Neural crest cell (in vitro differentiated cells): ENCODE data around the gene USP35. TPM values are rescaled to one million over a fixed set of nuclear protein-coding genes. Genes with fewer than 3 reads are reported as not detected.
A peak's percentile ranks its signal among the peaks of the same experiment; 100 is the strongest.
"Not testable (repeated sequence)": the region's sequence is repeated elsewhere in the genome, so short reads cannot be mapped to it uniquely, and the experiment has no call there.

ENCODE experiments used
- DNase-seq: peaks from one replicate; pipeline ENCODE4 v3.0.0; 2021; ENCODE audit warnings: low read depth, mixed read lengths, low spot score
- H3K27ac Mint-ChIP-seq: one replicate; pipeline ENCODE4 v1.8.0; 2021; ENCODE audit warnings: mild to moderate bottlenecking, mixed read lengths; ENCODE audit not compliant: unreplicated experiment
- H3K27me3 Mint-ChIP-seq: 2 replicates; pipeline ENCODE4 v1.8.0; 2021; ENCODE audit warnings: low read depth, mild to moderate bottlenecking, mixed read lengths
- H3K36me3 Mint-ChIP-seq: 2 replicates; pipeline ENCODE4 v1.8.0; 2021; ENCODE audit warnings: low read depth, mild to moderate bottlenecking, mixed read lengths
- H3K4me1 Mint-ChIP-seq: 2 replicates; pipeline ENCODE4 v1.8.0; 2021; ENCODE audit warnings: mixed read lengths
- H3K4me3 Mint-ChIP-seq: one replicate; pipeline ENCODE4 v1.8.0; 2021; ENCODE audit warnings: mild to moderate bottlenecking, mixed read lengths
- H3K9me3 Mint-ChIP-seq: 2 replicates; pipeline ENCODE4 v1.8.0; 2021; ENCODE audit warnings: mixed read lengths
- total RNA-seq: library from RNA; stranded (reverse); gene quantifications from 2 replicates; pipeline ENCODE4 v1.2.1, GENCODE V29; 2021
- TF ChIP-seq, protein P1 (sequence below): fragments of 200-600 bp; sonication (generic); conservative IDR thresholded peaks from 2 replicates; pipeline ENCODE4 v1.5.0; 2021; ENCODE audit warnings: antibody characterized with exemption, mild to moderate bottlenecking

USP35 gene
- total RNA-seq, 1 donor from 2014 or later, result 11.1 TPM

DNA sequence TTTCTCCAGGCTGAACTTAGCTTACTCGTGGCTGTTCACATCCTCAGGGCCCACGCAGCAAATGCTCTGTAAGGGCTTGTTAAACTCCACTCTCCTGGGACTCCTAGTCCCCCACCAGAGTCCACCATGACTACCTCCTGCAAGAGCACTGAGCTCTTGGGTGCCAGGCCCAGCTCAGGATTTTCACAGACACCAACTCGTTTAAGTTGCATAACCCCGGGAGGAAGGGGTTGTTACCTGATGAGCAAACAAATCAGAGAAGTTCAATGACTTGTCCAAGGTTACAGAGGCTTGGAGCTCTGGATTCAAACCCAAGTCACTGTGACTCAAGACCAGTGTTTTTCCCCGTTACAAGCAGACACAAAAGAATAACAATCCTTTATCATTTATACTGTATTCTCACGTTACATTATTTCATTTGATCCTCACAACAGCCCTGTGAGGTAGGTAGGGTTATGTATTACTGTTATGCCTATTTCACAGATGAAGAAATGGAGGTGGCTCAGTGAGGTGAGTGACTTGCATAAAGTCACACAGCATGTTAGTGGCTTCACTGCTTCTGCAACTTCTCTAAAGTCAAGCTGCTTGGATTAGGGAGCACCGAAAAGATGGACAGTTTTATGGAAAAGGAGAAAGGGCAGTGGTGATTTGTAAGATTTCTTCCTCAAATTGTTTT is 17.7 kb upstream of the USP35 start:
- H3K27ac Mint-ChIP-seq, result no peak overlapping the region
- H3K9me3 Mint-ChIP-seq, result no peaks in the 10 kb centered on the region
- peaks cover 18% of the 10 kb centered on the region for H3K36me3 Mint-ChIP-seq
- TF ChIP-seq, protein P1, sequence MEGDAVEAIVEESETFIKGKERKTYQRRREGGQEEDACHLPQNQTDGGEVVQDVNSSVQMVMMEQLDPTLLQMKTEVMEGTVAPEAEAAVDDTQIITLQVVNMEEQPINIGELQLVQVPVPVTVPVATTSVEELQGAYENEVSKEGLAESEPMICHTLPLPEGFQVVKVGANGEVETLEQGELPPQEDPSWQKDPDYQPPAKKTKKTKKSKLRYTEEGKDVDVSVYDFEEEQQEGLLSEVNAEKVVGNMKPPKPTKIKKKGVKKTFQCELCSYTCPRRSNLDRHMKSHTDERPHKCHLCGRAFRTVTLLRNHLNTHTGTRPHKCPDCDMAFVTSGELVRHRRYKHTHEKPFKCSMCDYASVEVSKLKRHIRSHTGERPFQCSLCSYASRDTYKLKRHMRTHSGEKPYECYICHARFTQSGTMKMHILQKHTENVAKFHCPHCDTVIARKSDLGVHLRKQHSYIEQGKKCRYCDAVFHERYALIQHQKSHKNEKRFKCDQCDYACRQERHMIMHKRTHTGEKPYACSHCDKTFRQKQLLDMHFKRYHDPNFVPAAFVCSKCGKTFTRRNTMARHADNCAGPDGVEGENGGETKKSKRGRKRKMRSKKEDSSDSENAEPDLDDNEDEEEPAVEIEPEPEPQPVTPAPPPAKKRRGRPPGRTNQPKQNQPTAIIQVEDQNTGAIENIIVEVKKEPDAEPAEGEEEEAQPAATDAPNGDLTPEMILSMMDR, result no peak
- no peaks in the 10 kb centered on the region for H3K4me1 Mint-ChIP-seq
- no peak for DNase-seq
- H3K4me3 Mint-ChIP-seq, result no peak overlapping the region
- no peaks in the 10 kb centered on the region for H3K27me3 Mint-ChIP-seq

DNA sequence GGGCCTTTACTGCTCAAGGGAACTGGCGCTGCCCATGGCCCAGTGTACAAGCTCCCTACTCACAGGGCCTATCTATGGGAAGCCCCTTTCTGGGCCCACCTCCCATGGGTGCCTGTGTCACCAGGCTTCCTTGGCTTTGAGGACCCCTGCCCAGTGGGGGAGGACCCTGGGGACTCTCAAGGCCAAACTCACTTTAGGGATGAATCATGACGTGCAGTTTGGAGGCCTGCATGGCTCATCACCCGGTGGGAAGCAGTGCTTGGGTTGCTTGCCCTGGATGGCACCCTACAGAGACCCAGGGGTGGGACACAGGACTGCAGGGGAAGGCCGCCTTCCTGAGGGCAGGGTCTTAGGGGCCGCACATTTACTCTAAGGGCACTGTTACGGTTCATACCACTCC is 16.8 kb upstream of the USP35 start:
- Mint-ChIP-seq H3K36me3 (peaks cover 22% of the 10 kb centered on the region), H3K4me3 (no peak overlapping the region), H3K4me1 (no peaks in the 10 kb centered on the region), H3K9me3 (no peaks in the 10 kb centered on the region), H3K27ac (peak overlapping the region; percentile 43), H3K27me3 (no peaks in the 10 kb centered on the region)
- no peak for DNase-seq
- TF ChIP-seq, protein P1, result no peak

DNA sequence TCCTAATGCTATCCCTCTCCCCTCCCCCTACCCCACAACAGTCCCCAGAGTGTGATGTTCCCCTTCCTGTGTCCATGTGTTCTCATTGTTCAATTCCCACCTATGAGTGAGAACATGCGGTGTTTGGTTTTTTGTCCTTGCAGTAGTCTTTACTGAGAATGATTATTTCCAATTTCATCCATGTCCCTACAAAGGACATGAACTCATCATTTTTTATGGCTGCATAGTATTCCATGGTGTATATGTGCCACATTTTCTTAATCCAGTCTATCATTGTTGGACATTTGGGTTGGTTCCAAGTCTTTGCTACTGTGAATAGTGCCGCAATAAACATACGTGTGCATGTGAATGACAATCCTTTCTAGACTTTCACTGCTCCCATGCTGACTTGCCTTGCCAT is 12.9 kb upstream of the USP35 start:
- not testable (repeated sequence) for DNase-seq, H3K9me3 Mint-ChIP-seq

DNA sequence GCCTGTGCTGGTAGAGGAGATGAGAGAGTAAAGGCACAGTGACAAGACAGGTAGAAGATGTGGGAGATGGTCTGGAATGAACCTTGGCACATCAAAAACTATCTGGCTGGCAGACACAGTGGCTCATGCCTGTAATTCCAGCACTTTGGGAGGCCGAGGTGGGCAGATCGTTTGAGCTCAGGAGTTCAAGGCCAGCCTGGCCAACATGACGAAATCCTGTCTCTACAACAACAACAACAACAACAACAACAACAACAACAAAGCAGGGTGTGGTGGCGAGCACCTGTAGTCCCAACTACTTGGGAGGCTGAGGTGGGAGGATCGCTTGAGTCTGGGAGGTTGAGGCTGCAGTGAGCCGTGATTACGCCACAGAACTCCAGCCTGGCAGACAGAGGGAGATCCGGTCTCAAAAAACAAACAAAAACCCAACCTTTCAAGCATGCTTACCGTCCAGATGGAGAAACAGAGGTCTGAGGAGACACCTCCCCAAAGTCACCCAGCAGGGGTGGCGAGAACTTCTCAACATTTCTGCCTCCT is 12.0 kb upstream of the USP35 start:
- H3K4me3 Mint-ChIP-seq, result no peak overlapping the region
- H3K4me1 Mint-ChIP-seq, result no peaks in the 10 kb centered on the region
- H3K27ac Mint-ChIP-seq, result peak overlapping the region; percentile 16
- no peaks in the 10 kb centered on the region for H3K27me3 Mint-ChIP-seq
- TF ChIP-seq, protein P1, result no peak
- H3K9me3 Mint-ChIP-seq, result no peaks in the 10 kb centered on the region
- DNase-seq, result no peak
- H3K36me3 Mint-ChIP-seq, result peaks cover 22% of the 10 kb centered on the region

More for the DNA sequence above, 12.9 kb upstream of the USP35 start:
- H3K36me3 Mint-ChIP-seq, result peaks cover 22% of the 10 kb centered on the region
- H3K4me1 Mint-ChIP-seq, H3K27me3 Mint-ChIP-seq, H3K27ac Mint-ChIP-seq, H3K4me3 Mint-ChIP-seq: not testable (repeated sequence)

DNA sequence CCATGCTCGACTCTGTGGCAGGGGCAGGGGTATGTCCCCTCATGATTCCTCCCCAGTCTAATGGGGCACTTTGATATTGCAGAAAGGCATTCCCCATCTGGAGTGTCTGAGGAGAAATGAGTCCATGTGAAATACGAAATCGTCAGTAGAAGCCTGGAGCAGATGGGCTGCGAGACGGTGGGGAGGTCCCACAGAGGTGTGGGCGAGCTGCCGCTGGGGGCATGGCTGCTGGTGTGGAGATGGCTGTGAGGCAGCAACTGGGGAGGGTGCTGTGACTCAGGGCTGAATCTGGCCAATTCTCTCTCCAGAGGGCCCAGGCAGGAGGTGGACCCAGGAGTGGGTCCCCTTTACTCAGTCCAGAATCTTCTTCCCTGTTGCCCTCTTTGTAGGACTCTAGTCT is 11.5 kb upstream of the USP35 start:
- no peaks in the 10 kb centered on the region for H3K4me1 Mint-ChIP-seq
- no peak for DNase-seq
- TF ChIP-seq, protein P1, result no peak
- H3K36me3 Mint-ChIP-seq, result peaks cover 22% of the 10 kb centered on the region
- no peaks in the 10 kb centered on the region for H3K9me3 Mint-ChIP-seq
- no peak overlapping the region for H3K4me3 Mint-ChIP-seq
- no peaks in the 10 kb centered on the region for H3K27me3 Mint-ChIP-seq
- H3K27ac Mint-ChIP-seq, result no peak overlapping the region

DNA sequence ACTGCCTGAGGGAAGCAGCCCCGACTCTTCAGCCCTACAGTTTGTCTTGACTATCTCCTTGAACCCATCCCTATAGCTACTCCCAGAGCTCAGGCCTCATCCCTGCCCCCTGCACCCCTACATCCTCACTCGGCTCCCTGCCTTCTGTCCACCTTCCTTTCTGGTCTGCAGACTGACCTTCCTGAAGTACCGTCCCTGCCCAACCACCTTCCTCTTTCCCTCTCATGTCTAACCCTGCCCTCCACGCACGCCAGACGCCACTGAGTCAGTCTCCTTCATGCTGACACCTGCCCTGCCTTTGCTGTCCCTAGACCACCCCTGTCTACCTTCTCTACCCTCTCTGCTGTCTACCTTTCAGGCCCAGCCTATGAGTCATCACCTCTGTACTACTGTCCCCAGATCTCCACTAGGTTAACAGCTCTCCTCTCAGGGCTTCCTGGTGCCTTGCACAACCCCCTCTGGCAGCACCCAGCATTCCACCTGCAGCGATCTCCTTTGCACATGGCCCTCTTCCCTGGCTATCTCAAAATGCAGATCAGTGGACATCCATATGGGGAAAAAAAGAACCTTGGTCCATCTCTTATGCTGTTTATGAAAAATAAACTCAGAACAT is 9.2 kb upstream of the USP35 start:
- TF ChIP-seq, protein P1, result no peak
- Mint-ChIP-seq H3K27me3 (no peaks in the 10 kb centered on the region), H3K4me1 (no peaks in the 10 kb centered on the region), H3K36me3 (peaks cover 4% of the 10 kb centered on the region), H3K4me3 (no peak overlapping the region), H3K27ac (peak overlapping the region; percentile 83), H3K9me3 (no peaks in the 10 kb centered on the region)
- no peak for DNase-seq
